Gastrocnemius medialis (tissue), 4 donors: ENCODE data around the gene ZBTB43. TPM values are rescaled to one million over a fixed set of nuclear protein-coding genes. Genes with fewer than 3 reads are reported as not detected.

Experiments
- ATAC-seq, 2 donors: fragments of 150-250 bp; one replicate each; pipeline ENCODE4 v1.9.1; 2016
- DNase-seq, 2 donors: peaks; one replicate each; pipeline ENCODE4 v3.0.0-alpha.2; 2019
- H3K27ac ChIP-seq, 4 donors: fragments of 200-600 bp; sonication (generic); 1 replicate in 1 of 4; 2 replicates in 3 of 4; pipeline ENCODE4 v1.5.1; 2016 to 2018; ENCODE audit warnings: mild to moderate bottlenecking in 2 of 4, moderate library complexity in 1 of 4
- H3K27me3 ChIP-seq, 3 donors: fragments of 200-600 bp; sonication (generic) in 2 of 3; 1 replicate in 1 of 3; 2 replicates in 2 of 3; pipeline versions ENCODE4 v1.5.1 to v1.6.0; 2016 to 2019; ENCODE audit warnings: mild to moderate bottlenecking in 1 of 3, moderate library complexity in 1 of 3
- H3K36me3 ChIP-seq, 2 donors: fragments of 200-600 bp; sonication (generic) in 1 of 2; one replicate each; pipeline ENCODE4 v1.5.1; 2017 to 2018
- H3K4me1 ChIP-seq, 2 donors: fragments of 200-600 bp; sonication (generic) in 1 of 2; one replicate each; pipeline ENCODE4 v1.5.1; 2016 to 2017; ENCODE audit warnings: mild to moderate bottlenecking in 2 of 2
- H3K4me3 ChIP-seq, 4 donors: fragments of 200-600 bp; sonication (generic) in 3 of 4; 1 replicate in 1 of 4; 2 replicates in 3 of 4; pipeline ENCODE4 v1.5.1; 2016 to 2019; ENCODE audit warnings: mild to moderate bottlenecking in 2 of 4
- H3K9me3 ChIP-seq, 3 donors: fragments of 200-600 bp; sonication (generic) in 2 of 3; 1 replicate in 1 of 3; 2 replicates in 2 of 3; pipeline ENCODE4 v1.5.1; 2016 to 2019
- POLR2A ChIP-seq, 2 donors: fragments of 450-650 bp; IDR thresholded peaks; one replicate each; pipeline ENCODE4 v1.6.1; 2017; ENCODE audit warnings: antibody characterized with exemption in 2 of 2, mild to moderate bottlenecking in 2 of 2, moderate library complexity in 2 of 2
- in situ Hi-C, 4 donors: fragments of 200-750 bp; cut with MboI; loops; one replicate each; pipeline versions ENCODE4 v1.15.0 to v1.8.0; 2017; ENCODE audit warnings: low sequenced_read_pairs in 4 of 4
- intact Hi-C: fragments of 100-400 bp; cut with DNase I; formaldehyde crosslinking; loops from one replicate; pipeline ENCODE4 v1.15.1; 2023; ENCODE audit warnings: low total_unique reads
- total RNA-seq, 4 donors: library from RNA; depleted of rRNA; stranded (reverse); fragments of >200 nt; gene quantifications; one replicate each; pipeline versions ENCODE4 v1.1.0 to v1.2.3, GENCODE V29; 2016
- TF ChIP-seq, protein P1 (sequence below), 5 experiments: fragments of 450-650 bp in 3 of 5; fragments of 200-600 bp in 2 of 5; sonication (generic) in 2 of 5; IDR thresholded peaks in 4 of 5; conservative IDR thresholded peaks in 1 of 5; 1 replicate in 4 of 5; 2 replicates in 1 of 5; pipeline ENCODE4 v1.5.1; 2016 to 2019; ENCODE audit warnings: antibody characterized with exemption in 5 of 5, mild to moderate bottlenecking in 3 of 5, moderate library complexity in 3 of 5

The ZBTB43 gene
- total RNA-seq, 4 donors from 2014 or later: 44.9 to 65.2 (median 60.0) TPM

DNA sequence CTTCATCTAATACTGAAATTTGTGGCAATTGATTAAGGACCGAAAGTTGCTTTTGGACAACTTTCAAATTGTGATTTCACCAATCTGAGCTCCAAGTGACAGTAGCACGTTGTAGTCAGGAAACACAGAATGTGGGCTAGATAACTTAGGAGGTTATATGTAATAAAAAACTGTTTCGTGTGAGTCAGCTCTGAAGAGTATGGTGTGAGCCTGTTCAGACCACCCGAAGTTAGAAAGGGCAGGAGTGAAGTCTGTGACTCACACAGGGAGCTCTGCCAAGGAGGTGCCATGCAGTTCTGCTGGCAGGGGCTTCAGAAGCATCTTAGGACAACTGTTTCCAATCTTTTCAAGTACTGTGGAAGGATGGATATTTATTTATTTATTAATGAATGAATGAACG lies 39.2 kb downstream of the ZBTB43 start:
- TF ChIP-seq POLR2A (IDR thresholded peaks at IDR 0.05): no peak
- TF ChIP-seq, protein P1, sequence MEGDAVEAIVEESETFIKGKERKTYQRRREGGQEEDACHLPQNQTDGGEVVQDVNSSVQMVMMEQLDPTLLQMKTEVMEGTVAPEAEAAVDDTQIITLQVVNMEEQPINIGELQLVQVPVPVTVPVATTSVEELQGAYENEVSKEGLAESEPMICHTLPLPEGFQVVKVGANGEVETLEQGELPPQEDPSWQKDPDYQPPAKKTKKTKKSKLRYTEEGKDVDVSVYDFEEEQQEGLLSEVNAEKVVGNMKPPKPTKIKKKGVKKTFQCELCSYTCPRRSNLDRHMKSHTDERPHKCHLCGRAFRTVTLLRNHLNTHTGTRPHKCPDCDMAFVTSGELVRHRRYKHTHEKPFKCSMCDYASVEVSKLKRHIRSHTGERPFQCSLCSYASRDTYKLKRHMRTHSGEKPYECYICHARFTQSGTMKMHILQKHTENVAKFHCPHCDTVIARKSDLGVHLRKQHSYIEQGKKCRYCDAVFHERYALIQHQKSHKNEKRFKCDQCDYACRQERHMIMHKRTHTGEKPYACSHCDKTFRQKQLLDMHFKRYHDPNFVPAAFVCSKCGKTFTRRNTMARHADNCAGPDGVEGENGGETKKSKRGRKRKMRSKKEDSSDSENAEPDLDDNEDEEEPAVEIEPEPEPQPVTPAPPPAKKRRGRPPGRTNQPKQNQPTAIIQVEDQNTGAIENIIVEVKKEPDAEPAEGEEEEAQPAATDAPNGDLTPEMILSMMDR (IDR thresholded peaks at IDR 0.05 in 4 of 5, conservative IDR thresholded peaks at IDR 0.05 in 1 of 5): no peak
- DNase-seq (no peak), ATAC-seq (peak in 1 of 2 donors; percentile 5)
- intact Hi-C loops (no loop called here), in situ Hi-C loops (no loop called here)
- no peak overlapping the region for H3K4me3 ChIP-seq
- H3K9me3 ChIP-seq: no peaks in the 10 kb centered on the region
- no peak overlapping the region for H3K27ac ChIP-seq
- H3K4me1 ChIP-seq: peaks cover 26 to 30% of the 10 kb centered on the region in 2 donors
- H3K27me3 ChIP-seq: no peaks in the 10 kb centered on the region
- peaks cover 0 to 5% of the 10 kb centered on the region in 2 donors for H3K36me3 ChIP-seq

DNA sequence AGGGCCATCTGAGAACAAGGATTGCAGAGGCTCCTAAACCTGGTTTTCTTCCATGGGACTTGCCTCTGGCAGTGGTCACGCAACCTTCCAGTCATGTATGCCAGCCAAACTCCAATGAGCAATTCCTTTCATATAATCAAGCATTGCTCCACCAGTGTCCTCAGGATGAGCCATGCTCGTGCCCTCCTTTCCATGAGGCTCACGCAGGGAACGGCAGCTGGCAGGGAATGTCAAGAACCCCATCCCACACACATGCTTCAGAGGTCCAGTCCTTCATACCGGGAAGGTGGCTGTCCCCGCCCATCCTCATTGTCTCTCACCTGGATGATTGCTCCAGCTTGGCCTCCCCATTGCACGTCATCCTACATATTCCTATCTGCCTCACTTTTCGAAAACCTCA lies 42.2 kb downstream of the ZBTB43 start:
- Histone ChIP-seq H3K4me1 (peaks cover 9 to 15% of the 10 kb centered on the region in 2 donors), H3K36me3 (no peaks in the 10 kb centered on the region), H3K9me3 (no peaks in the 10 kb centered on the region), H3K4me3 (no peak overlapping the region), H3K27me3 (no peaks in the 10 kb centered on the region), H3K27ac (no peak overlapping the region)
- no peak for TF ChIP-seq POLR2A (IDR thresholded peaks at IDR 0.05)
- TF ChIP-seq, protein P1 (IDR thresholded peaks at IDR 0.05 in 4 of 5, conservative IDR thresholded peaks at IDR 0.05 in 1 of 5): no peak
- intact Hi-C loops: no loop called here
- ATAC-seq: no peak
- DNase-seq: no peak
- in situ Hi-C loops: no loop called here

DNA sequence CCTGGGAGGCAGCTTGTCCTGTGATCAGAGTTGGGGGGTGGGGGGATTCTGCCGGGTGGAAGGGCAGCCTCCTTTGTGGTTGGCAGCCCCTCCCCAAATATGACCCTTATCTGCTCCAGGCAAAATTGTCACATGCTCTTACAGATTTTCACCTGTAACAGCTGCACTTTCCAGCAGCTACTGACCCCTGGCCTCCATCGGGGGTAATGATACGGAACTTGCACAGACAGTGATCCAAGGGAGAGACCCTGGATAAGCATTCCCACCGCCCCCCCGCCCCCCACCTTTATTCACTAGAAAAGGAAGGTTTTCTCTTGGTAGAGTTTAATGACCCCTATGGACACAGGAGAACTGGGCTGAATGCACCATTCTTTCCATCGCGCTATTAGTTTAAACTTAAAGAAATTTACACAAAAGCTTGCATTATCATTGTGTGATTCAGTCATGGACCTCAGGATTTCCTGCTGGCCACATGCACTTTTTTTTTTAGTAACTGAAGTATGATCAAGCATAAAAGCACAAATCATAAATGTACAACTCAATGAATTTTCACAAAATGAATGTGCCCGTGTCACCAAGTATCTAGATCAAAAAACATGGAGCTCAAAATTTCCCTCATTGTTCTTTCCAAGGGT lies 44.9 kb downstream of the ZBTB43 start:
- H3K27me3 ChIP-seq: no peaks in the 10 kb centered on the region
- no peaks in the 10 kb centered on the region for H3K36me3 ChIP-seq
- no peaks in the 10 kb centered on the region for H3K4me1 ChIP-seq
- ATAC-seq (no peak), DNase-seq (no peak)
- in situ Hi-C loops (no loop called here), intact Hi-C loops (no loop called here)
- no peak overlapping the region for H3K4me3 ChIP-seq
- no peak overlapping the region for H3K27ac ChIP-seq
- no peaks in the 10 kb centered on the region for H3K9me3 ChIP-seq
- TF ChIP-seq, protein P1 (IDR thresholded peaks at IDR 0.05 in 4 of 5, conservative IDR thresholded peaks at IDR 0.05 in 1 of 5): no peak
- no peak for TF ChIP-seq POLR2A (IDR thresholded peaks at IDR 0.05)

DNA sequence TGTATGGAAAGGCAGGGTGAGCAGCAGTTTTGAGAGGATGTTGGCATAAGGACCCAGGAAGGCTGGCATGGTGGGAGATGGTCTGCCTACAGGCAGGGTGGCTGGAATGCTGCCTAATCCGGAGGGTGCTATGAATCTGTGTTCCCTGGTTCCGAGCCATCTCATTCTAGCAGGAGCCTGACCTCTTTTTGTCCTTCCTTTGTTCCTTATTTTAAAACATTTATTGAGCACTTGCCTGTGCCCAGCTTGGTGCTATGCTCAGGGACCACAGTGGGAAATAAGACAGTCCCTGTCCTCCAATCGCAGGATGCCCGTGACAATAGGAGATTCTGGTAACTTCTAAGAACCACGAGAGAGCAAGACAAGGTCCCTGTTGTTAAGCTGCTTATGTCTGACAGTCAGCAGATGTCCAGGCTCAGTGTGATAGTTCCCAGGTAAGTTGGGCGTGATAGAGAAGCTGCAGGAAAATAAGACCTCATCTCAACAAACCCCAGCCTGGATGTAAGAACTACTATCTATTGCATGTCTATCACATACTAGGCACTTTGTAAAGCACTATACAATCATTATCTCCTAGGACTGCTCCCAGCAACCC lies 46.5 kb downstream of the ZBTB43 start:
- H3K9me3 ChIP-seq: no peaks in the 10 kb centered on the region
- DNase-seq: no peak
- no peak overlapping the region for H3K4me3 ChIP-seq
- TF ChIP-seq POLR2A (IDR thresholded peaks at IDR 0.05): no peak
- TF ChIP-seq, protein P1 (IDR thresholded peaks at IDR 0.05 in 4 of 5, conservative IDR thresholded peaks at IDR 0.05 in 1 of 5): no peak
- no peaks in the 10 kb centered on the region for H3K4me1 ChIP-seq
- H3K36me3 ChIP-seq: no peaks in the 10 kb centered on the region
- intact Hi-C loops: no loop called here
- H3K27me3 ChIP-seq: no peaks in the 10 kb centered on the region
- no peak for ATAC-seq
- H3K27ac ChIP-seq: no peak overlapping the region
- in situ Hi-C loops: no loop called here
